Inflammatory macrophage treated with lipopolysaccharide for 1 hour (primary cell): ENCODE measurements around the gene CLN6.
A peak's percentile ranks its signal among the peaks of the same experiment; 100 is the strongest.
"Not testable (repeated sequence)": the region's sequence is repeated elsewhere in the genome, so short reads cannot be mapped to it uniquely, and the experiment has no call there.

Experiments used
- DNase-seq, 2 donors: peaks; one replicate each; pipeline ENCODE4 v3.0.0-alpha.2; 2020 to 2022

The CLN6 gene

GRCh38 chr15:68221530-68222431 is 7.7 kb downstream of the CLN6 start:
- DNase-seq: not testable (repeated sequence)

- DNase-seq: no peak
Measured at GRCh38 chr15:68220967-68221366, 8.6 kb downstream of the CLN6 start.

GRCh38 chr15:68220489-68220888 is 9.0 kb downstream of the CLN6 start:
- no peak for DNase-seq

GRCh38 chr15:68218847-68219798 is 10.4 kb downstream of the CLN6 start:
- no peak for DNase-seq

- DNase-seq: no peak
Measured at GRCh38 chr15:68218331-68218730, 11.2 kb downstream of the CLN6 start.

GRCh38 chr15:68217341-68217740 is 12.2 kb downstream of the CLN6 start:
- DNase-seq: no peak

GRCh38 chr15:68214838-68215254 is 14.7 kb downstream of the CLN6 start:
- DNase-seq: peak; percentile 68 to 72

GRCh38 chr15:68213991-68214837 is 15.3 kb downstream of the CLN6 start:
- no peak for DNase-seq

- DNase-seq: not testable (repeated sequence)
Measured at GRCh38 chr15:68213491-68213845, 16.1 kb downstream of the CLN6 start.

- DNase-seq: no peak
Measured at GRCh38 chr15:68211656-68212320, 17.7 kb downstream of the CLN6 start.

GRCh38 chr15:68210821-68211655 is 18.5 kb downstream of the CLN6 start:
- peak in 1 of 2 donors; percentile 63 for DNase-seq

- DNase-seq: no peak
Measured at GRCh38 chr15:68210409-68210756, 19.1 kb downstream of the CLN6 start.

- DNase-seq: no peak
Measured at GRCh38 chr15:68209735-68210408, 19.7 kb downstream of the CLN6 start.

GRCh38 chr15:68209272-68209671 is 20.3 kb downstream of the CLN6 start:
- DNase-seq: no peak

GRCh38 chr15:68208636-68209240 is 20.8 kb downstream of the CLN6 start:
- no peak for DNase-seq

- no peak for DNase-seq
Measured at GRCh38 chr15:68208136-68208535, 21.4 kb downstream of the CLN6 start.

- DNase-seq: no peak
Measured at GRCh38 chr15:68207176-68207935, 22.2 kb downstream of the CLN6 start.

GRCh38 chr15:68206711-68207151 is 22.8 kb downstream of the CLN6 start:
- peak in 1 of 2 donors; percentile 29 for DNase-seq

- DNase-seq: peak; percentile 80 to 83
Measured at GRCh38 chr15:68205954-68206539, 23.5 kb downstream of the CLN6 start.
